Neural cell (in vitro differentiated cells): ENCODE measurements around the gene CD180. TPM values are rescaled to one million over a fixed set of nuclear protein-coding genes. Genes with fewer than 3 reads are reported as not detected.

Experiments used
- H2AFZ ChIP-seq: fragments of 200-600, 300-800 bp; sonication (generic), shearing (Covaris generic); 2 replicates; pipeline ENCODE4 v1.6.0; 2014; ENCODE audit warnings: low read depth, mild to moderate bottlenecking, antibody characterized with exemption, low read length, moderate library complexity
- H3F3A ChIP-seq: fragments of 200-600 bp; shearing (Covaris generic); 2 replicates; pipeline ENCODE4 v1.6.1; 2016; ENCODE audit warnings: mild to moderate bottlenecking, moderate library complexity, mixed read lengths, antibody characterized with exemption, low read length; ENCODE audit not compliant: insufficient read depth, poor library complexity, severe bottlenecking
- H3K27ac ChIP-seq: fragments of 200-600, 300-800 bp; sonication (generic), shearing (Covaris generic); 2 replicates; pipeline ENCODE4 v1.5.1; 2014; ENCODE audit warnings: mild to moderate bottlenecking, low read length, moderate library complexity
- H3K27me3 ChIP-seq: fragments of 300-800, 200-600 bp; sonication (generic), shearing (Covaris generic); 2 replicates; pipeline ENCODE4 v1.6.0; 2014; ENCODE audit warnings: mild to moderate bottlenecking, low read depth, low read length, moderate library complexity; ENCODE audit not compliant: insufficient read depth
- H3K36me3 ChIP-seq: fragments of 300-800, 200-600 bp; sonication (generic), shearing (Covaris generic); 2 replicates; pipeline ENCODE4 v1.5.1; 2014; ENCODE audit warnings: mild to moderate bottlenecking, antibody characterized with exemption, low read length, moderate library complexity; ENCODE audit not compliant: insufficient read depth
- H3K4me2 ChIP-seq: fragments of 300-800, 200-600 bp; sonication (generic), shearing (Covaris generic); 2 replicates; pipeline ENCODE4 v1.6.0; 2014; ENCODE audit warnings: mild to moderate bottlenecking, low read length
- H3K4me3 ChIP-seq: fragments of 300-800, 200-600 bp; sonication (generic), shearing (Covaris generic); 2 replicates; pipeline ENCODE4 v1.5.1; 2014; ENCODE audit warnings: mild to moderate bottlenecking, low read length, moderate library complexity
- H3K79me2 ChIP-seq: fragments of 200-600 bp; shearing (Covaris generic); replicated peaks from 2 replicates; pipeline ENCODE4 v1.6.0; 2014; ENCODE audit warnings: mild to moderate bottlenecking, low read length, moderate library complexity; ENCODE audit not compliant: insufficient read depth
- H3K9ac ChIP-seq: fragments of 300-800, 200-600 bp; sonication (generic), shearing (Covaris generic); 2 replicates; pipeline ENCODE4 v1.6.1; 2016; ENCODE audit warnings: mild to moderate bottlenecking, low read length, mixed read lengths
- H3K9me2 ChIP-seq: fragments of 200-600 bp; shearing (Covaris generic); 2 replicates; pipeline ENCODE4 v1.6.1; 2016; ENCODE audit warnings: mild to moderate bottlenecking, low read length, mixed read lengths; ENCODE audit not compliant: insufficient read depth
- H3K9me3 ChIP-seq: fragments of 200-600, 300-800 bp; sonication (generic), shearing (Covaris generic); 2 replicates; pipeline ENCODE4 v1.6.1; 2016; ENCODE audit warnings: mild to moderate bottlenecking, mixed run types, low read length, moderate library complexity, mixed read lengths
- H4K20me1 ChIP-seq: fragments of 200-600 bp; shearing (Covaris generic); 2 replicates; pipeline ENCODE4 v1.6.1; 2016; ENCODE audit warnings: mild to moderate bottlenecking, mixed run types; ENCODE audit not compliant: insufficient read depth
- CTCF ChIP-seq: fragments of 450-650 bp; IDR thresholded peaks from 2 replicates; pipeline ENCODE4 v1.5.1; 2014; ENCODE audit warnings: antibody characterized with exemption, mild to moderate bottlenecking, moderate library complexity; ENCODE audit not compliant: poor library complexity, severe bottlenecking
- EP300 ChIP-seq: fragments of 450-650 bp; conservative IDR thresholded peaks from 2 replicates; pipeline ENCODE4 v1.6.1; 2014; ENCODE audit warnings: antibody characterized with exemption, mild to moderate bottlenecking, moderate library complexity; ENCODE audit not compliant: poor library complexity, severe bottlenecking
- EZH2 ChIP-seq: fragments of 200-600, 300-800 bp; shearing (Covaris generic), sonication (generic); IDR thresholded peaks from 2 replicates; pipeline ENCODE4 v1.6.1; 2014; ENCODE audit warnings: antibody characterized with exemption, low read length, borderline replicate concordance, mild to moderate bottlenecking; ENCODE audit not compliant: insufficient read depth, poor library complexity, severe bottlenecking
- MXI1 ChIP-seq: fragments of 450-650 bp; conservative IDR thresholded peaks from 2 replicates; pipeline ENCODE4 v1.6.1; 2014; ENCODE audit warnings: antibody characterized with exemption, mild to moderate bottlenecking; ENCODE audit not compliant: poor library complexity, severe bottlenecking
- POLR2AphosphoS5 ChIP-seq: IDR thresholded peaks from 2 replicates; pipeline ENCODE4 v1.6.1; 2012
- RAD21 ChIP-seq: fragments of 450-650 bp; conservative IDR thresholded peaks from 2 replicates; pipeline ENCODE4 v1.6.1; 2014; ENCODE audit warnings: antibody characterized with exemption, mild to moderate bottlenecking, moderate library complexity
- REST ChIP-seq: IDR thresholded peaks from 2 replicates; pipeline ENCODE4 v1.6.1; 2012; ENCODE audit warnings: borderline replicate concordance
- SMC3 ChIP-seq: fragments of 450-650 bp; conservative IDR thresholded peaks from 2 replicates; pipeline ENCODE4 v1.6.1; 2014; ENCODE audit warnings: antibody characterized with exemption, mild to moderate bottlenecking, moderate library complexity; ENCODE audit not compliant: poor library complexity
- TAF1 ChIP-seq: IDR thresholded peaks from 2 replicates; pipeline ENCODE4 v1.6.1; 2012; ENCODE audit warnings: low read depth
- polyA plus RNA-seq: library from polyadenylated mRNA; depleted of rRNA; stranded (reverse); fragments of >200 nt; gene quantifications from 2 replicates; pipeline ENCODE4 v1.2.3, GENCODE V29; 2014

The CD180 gene
- polyA plus RNA-seq, 1 donor from 2014 or later = not detected

- no peaks in the 10 kb centered on the region for H3K79me2 ChIP-seq
- no peak for TF ChIP-seq REST
- TF ChIP-seq POLR2AphosphoS5 = no peak
- TF ChIP-seq SMC3 = no peak
- no peak for TF ChIP-seq CTCF
- no peak overlapping the region for H3K4me2 ChIP-seq
- no peak overlapping the region for H3K9ac ChIP-seq
- H3K9me2 ChIP-seq = no peaks in the 10 kb centered on the region
- no peaks in the 10 kb centered on the region for H3K9me3 ChIP-seq
- no peaks in the 10 kb centered on the region for H3F3A ChIP-seq
- no peak overlapping the region for H3K4me3 ChIP-seq
- no peaks in the 10 kb centered on the region for H4K20me1 ChIP-seq
- no peaks in the 10 kb centered on the region for H3K27me3 ChIP-seq
- no peak overlapping the region for H3K27ac ChIP-seq
- H2AFZ ChIP-seq = no peak overlapping the region
- no peaks in the 10 kb centered on the region for H3K36me3 ChIP-seq
Measured at GRCh38 chr5:67241326-67241725, 44.7 kb upstream of the CD180 start.

GRCh38 chr5:67240846-67241245 is 44.2 kb upstream of the CD180 start:
- Histone ChIP-seq H3K27ac (no peak overlapping the region), H3K79me2 (no peaks in the 10 kb centered on the region), H3K36me3 (no peaks in the 10 kb centered on the region), H3K4me2 (no peak overlapping the region), H3K9me3 (no peaks in the 10 kb centered on the region), H3K4me3 (no peak overlapping the region), H3F3A (no peaks in the 10 kb centered on the region), H3K27me3 (no peaks in the 10 kb centered on the region), H3K9me2 (no peaks in the 10 kb centered on the region), H2AFZ (no peak overlapping the region), H3K9ac (no peak overlapping the region), H4K20me1 (no peaks in the 10 kb centered on the region)
- TF ChIP-seq REST = no peak
- no peak for TF ChIP-seq TAF1
- no peak for TF ChIP-seq EP300
- TF ChIP-seq SMC3 = no peak
- TF ChIP-seq POLR2AphosphoS5 = no peak
- TF ChIP-seq CTCF = no peak
- no peak for TF ChIP-seq EZH2
- TF ChIP-seq RAD21 = no peak
- no peak for TF ChIP-seq MXI1
